ENCODE data around the gene PLEKHA6.

Gene PLEKHA6

GRCh38 chr1:204227996-204228785 lies 131.5 kb downstream of the PLEKHA6 start:
- DNase-seq: no peak

- no peak for DNase-seq
These were observed 132.4 kb downstream of the PLEKHA6 start for GRCh38 chr1:204227351-204227750.

GRCh38 chr1:204225841-204226735 lies 133.6 kb downstream of the PLEKHA6 start:
- no peak for DNase-seq

- DNase-seq: no peak
These were observed 135.1 kb downstream of the PLEKHA6 start for GRCh38 chr1:204224655-204225054.

- DNase-seq: no peak
These were observed 136.4 kb downstream of the PLEKHA6 start for GRCh38 chr1:204223129-204223860.

- no peak for DNase-seq
These were observed 137.0 kb downstream of the PLEKHA6 start for GRCh38 chr1:204222764-204223055.

GRCh38 chr1:204222006-204222763 lies 137.5 kb downstream of the PLEKHA6 start:
- no peak for DNase-seq

- no peak for DNase-seq
These were observed 138.5 kb downstream of the PLEKHA6 start for GRCh38 chr1:204221271-204221670.

- no peak for DNase-seq
These were observed 139.6 kb downstream of the PLEKHA6 start for GRCh38 chr1:204219971-204220616.

- DNase-seq: no peak
These were observed 141.2 kb downstream of the PLEKHA6 start for GRCh38 chr1:204218552-204218951.

- DNase-seq: no peak
These were observed 142.1 kb downstream of the PLEKHA6 start for GRCh38 chr1:204217648-204218000.

- no peak for DNase-seq
These were observed 142.7 kb downstream of the PLEKHA6 start for GRCh38 chr1:204216880-204217647.

- no peak for DNase-seq
These were observed 143.5 kb downstream of the PLEKHA6 start for GRCh38 chr1:204216236-204216635.

GRCh38 chr1:204213668-204214662 lies 145.8 kb downstream of the PLEKHA6 start, which contains the start of gene GOLT1A:
Gene GOLT1A (minus strand): TSS chr1:204213988. CDS start chr1:204213906, 82 bp downstream.
- DNase-seq: peak; percentile 56

- no peak for DNase-seq
These were observed 147.0 kb downstream of the PLEKHA6 start for GRCh38 chr1:204212715-204213114.

- no peak for DNase-seq
These were observed 148.7 kb downstream of the PLEKHA6 start for GRCh38 chr1:204211046-204211445.

GRCh38 chr1:204207136-204207616 lies 152.6 kb downstream of the PLEKHA6 start:
- DNase-seq: peak; percentile 89

GRCh38 chr1:204206121-204206520 lies 153.6 kb downstream of the PLEKHA6 start:
- no peak for DNase-seq

GRCh38 chr1:204205486-204205885 lies 154.2 kb downstream of the PLEKHA6 start:
- DNase-seq: no peak

- no peak for DNase-seq
These were observed 154.8 kb downstream of the PLEKHA6 start for GRCh38 chr1:204204944-204205343.
